Stimulated activated CD8-positive, alpha-beta memory T cell treated with anti-CD3 and anti-CD28 coated beads, Interleukin-2, amount 100 ng/mL, for 48 hours (primary cell): ENCODE data around the gene VCAM1.

ENCODE experiments used
- DNase-seq, 2 donors: peaks; one replicate each; pipeline ENCODE4 v3.0.0-alpha.2; 2020; ENCODE audit warnings: low read depth in 2 of 2

The VCAM1 gene

GRCh38 chr1:100724281-100724680, 4.7 kb downstream of the VCAM1 start:
- no peak for DNase-seq

- DNase-seq: no peak
These were observed 10.6 kb downstream of the VCAM1 start for GRCh38 chr1:100730130-100730529.

DNA sequence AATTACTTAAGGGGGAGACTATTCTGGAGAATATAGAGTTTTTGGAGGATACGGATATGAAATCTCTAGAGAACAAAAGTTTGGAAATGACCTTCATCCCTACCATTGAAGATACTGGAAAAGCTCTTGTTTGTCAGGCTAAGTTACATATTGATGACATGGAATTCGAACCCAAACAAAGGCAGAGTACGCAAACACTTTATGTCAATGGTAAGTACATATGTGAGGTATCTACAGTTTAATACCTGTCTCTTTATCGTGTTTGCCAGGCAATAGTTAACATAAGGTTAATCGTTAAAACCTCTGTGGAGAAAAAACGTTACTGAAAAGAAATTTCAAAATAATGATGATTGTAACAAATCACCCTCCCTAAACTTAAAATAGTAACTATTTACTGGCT, 11.8 kb downstream of the VCAM1 start:
- no peak for DNase-seq

DNA sequence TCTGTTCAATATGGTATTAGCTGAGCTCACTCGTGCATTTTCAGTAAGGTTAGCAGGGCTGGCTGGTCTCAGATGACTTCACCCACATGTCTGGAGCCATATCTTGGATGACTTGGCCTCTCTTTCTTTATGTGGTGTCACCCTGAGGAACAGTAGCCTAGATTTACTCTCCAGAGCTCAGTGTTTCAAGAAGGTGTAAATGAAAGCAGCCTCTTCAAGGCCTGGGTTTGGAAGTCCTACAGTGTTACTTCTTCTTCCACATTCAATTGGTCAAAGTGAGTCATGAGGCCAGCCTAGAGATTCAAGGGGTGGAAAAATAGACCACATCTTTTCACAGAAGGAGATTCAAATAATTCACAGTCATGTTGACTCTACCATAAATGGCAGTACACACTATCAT, 12.2 kb downstream of the VCAM1 start:
- DNase-seq: no peak

DNA sequence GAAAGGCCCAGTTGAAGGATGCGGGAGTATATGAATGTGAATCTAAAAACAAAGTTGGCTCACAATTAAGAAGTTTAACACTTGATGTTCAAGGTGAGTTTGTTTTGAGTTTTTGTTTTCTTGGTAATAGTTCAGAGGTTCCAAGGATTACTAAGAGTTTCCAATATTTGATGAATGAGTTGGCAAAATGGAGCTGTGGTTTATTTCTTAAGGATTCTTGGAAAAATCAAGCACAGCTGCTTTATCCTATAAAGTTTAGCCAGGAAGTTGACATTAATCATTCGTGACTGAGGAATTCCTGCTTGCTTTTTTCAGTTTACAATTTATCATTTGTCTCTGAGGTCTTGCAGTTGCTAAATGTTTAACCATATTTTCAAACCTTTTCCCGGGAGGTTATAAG, 15.1 kb downstream of the VCAM1 start:
- DNase-seq: no peak

- DNase-seq: no peak
These were observed 15.7 kb downstream of the VCAM1 start for GRCh38 chr1:100735244-100735643.

DNA sequence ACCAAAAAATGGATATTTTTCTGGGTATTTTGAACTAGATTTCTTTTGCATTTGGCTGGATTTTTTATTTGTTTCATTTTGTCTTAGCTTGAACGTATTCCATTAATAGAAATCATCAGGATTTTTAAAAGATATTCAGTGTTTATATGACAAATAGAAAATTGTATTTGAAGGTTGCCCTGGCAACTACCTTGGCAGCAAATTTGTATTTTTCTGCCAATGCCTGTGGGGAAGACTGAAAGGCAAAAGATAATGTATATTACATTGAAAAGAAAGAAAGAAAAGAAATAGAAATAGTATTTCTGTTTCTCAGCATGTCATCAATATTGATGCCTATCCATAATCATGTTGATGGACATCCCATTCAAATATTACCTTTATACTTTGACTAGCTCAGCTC, 16.8 kb downstream of the VCAM1 start:
- DNase-seq: no peak

DNA sequence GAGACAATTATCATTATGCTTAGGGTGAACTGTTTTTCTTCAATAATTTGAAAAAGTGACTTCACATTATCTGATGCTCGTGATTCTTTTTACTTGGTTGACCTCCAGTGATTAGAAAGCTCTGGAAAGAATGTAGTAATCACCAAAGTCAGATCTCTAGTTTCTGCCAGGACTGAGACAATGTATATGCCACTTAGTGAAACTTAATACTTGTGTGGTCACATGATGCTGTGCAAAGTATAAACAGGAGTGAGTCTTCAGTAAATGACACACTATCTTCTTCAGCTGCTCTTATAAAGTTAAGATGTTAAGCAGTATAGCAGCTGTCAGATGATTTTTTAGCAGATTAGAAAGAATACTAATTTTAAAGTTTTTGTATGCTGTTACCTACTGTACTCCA, 17.2 kb downstream of the VCAM1 start:
- no peak for DNase-seq

- DNase-seq: no peak
These were observed 27.0 kb downstream of the VCAM1 start for GRCh38 chr1:100746542-100746932.

GRCh38 chr1:100747771-100748170, 28.2 kb downstream of the VCAM1 start:
- no peak for DNase-seq

DNA sequence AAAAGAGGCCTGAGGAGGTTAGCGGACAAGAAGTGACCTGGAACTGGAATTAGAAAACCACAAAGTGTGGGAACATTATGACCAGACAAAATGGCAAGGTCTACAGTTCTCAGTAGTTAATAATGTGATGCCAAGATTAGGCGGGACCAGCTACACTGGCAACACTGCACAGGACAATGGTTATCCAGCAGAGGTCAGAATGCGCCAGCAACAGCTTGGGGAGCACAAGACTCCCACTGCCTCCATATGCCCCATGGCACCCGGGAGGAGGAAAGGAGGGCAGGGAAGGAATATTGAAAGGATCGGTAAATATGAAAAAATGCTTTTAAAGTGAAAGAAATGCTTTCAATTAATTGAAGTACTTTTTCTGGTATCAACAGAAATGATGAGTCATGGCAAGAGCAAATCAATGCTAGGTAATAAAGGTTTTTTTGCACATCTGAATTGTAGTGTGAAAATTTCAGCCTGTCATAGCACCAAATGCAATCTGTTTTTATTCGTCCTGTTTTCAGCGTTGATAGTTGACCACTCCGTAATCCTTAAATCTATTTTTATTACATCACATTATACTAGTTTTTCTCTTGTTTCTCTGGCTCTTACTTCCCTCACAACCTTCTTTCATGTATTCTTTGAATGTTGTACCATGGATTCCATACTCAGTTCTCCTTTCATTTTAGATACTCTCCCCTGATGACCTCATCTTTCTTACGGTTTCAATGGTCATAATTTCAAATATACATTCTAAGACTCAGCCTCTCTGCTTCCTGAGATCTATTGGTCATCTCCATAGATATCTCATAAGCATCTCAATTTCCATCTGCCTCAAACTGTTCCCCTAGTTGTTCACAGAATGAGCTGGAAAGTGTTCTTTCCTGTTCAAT, 30.7 kb downstream of the VCAM1 start:
- no peak for DNase-seq

GRCh38 chr1:100752791-100753190, 33.2 kb downstream of the VCAM1 start:
- no peak for DNase-seq

DNA sequence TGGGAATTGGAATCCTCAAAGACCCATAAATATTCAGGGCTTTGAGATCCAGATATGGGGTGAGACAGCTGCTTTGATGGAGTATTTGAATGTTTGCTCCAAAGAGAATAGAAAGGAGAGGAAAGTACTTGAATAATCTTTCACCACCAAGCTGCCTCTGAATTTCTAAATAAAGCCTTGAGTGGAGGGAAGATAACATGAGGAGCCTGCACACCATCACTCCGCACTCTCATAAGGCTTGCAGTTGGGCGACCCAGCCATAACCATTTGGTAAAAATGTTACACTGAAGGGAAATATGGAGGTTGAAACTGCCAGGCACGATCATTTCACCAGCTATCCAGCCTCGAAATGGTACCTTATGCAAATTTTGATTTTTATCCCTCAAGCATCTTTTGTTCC, 38.4 kb downstream of the VCAM1 start:
- no peak for DNase-seq

GRCh38 chr1:100759188-100759587, 39.6 kb downstream of the VCAM1 start:
- DNase-seq: no peak

DNA sequence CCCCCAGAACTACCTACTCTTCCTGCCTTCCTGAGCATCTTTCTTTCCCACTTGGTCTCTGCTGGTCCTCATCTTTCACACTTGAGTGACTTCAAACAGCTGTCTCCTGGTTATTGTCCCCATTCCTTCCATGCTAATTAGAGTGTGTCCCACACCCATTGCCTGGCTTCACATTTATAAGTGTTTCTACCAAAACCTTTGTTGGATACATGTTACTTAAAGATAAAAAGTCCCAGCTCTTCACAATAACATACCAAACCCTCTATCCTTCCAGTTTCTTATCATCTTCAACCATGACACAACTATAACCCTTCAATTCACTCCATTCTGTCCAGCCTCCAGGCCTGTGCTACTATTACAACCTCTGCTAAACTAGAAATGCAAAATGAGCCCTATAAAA, 41.0 kb downstream of the VCAM1 start:
- no peak for DNase-seq

GRCh38 chr1:100762461-100762860, 42.9 kb downstream of the VCAM1 start:
- DNase-seq: no peak

GRCh38 chr1:100767176-100767890, 47.8 kb downstream of the VCAM1 start:
- no peak for DNase-seq

GRCh38 chr1:100769323-100769722, 49.8 kb downstream of the VCAM1 start:
- DNase-seq: no peak

DNA sequence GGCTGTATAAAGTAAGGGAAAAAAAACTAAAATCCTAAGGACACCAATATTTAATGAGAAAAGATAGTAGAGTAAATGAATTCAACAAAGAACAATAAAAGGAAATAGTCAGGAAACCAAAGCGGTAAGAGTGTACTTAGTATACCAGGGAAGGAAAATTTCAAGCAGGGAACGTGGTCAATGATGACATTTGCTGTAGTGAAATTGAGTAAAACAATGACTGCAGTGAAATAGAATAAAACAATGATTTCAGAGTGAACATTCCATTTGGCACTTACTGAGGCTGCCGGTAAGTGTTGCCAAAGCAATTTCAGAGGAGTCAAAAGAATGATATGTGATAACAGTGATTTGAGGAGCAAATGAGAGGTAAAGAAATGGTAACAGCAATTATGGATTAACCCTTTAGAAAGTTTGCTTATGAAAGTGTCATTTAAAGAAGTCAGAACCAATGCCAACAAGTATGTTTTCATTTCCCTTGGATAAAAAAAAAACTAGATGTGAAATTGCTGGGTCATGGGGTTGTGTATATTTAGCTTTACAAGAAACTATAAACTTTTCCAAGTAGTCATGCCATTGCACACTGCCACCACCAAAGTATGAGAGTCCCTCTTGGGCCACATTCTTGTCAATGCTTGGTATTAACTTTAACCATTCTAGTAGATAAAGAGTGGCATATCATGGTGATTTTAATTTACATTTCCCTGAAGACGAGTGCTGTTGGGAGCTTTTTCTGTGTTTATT, 50.5 kb downstream of the VCAM1 start:
- DNase-seq: no peak

- no peak for DNase-seq
These were observed 53.9 kb downstream of the VCAM1 start for GRCh38 chr1:100773444-100773843.

GRCh38 chr1:100774370-100774769, 54.8 kb downstream of the VCAM1 start:
- DNase-seq: no peak

- no peak for DNase-seq
These were observed 55.9 kb downstream of the VCAM1 start for GRCh38 chr1:100775483-100775882.

GRCh38 chr1:100778748-100779147, 59.2 kb downstream of the VCAM1 start:
- no peak for DNase-seq
